Activated CD8-positive, alpha-beta memory T cell treated with anti-CD3 and anti-CD28 coated beads for 48 hours (primary cell): Measurements from ENCODE around the gene GLE1.

ENCODE experiments used
- DNase-seq, 3 experiments: peaks; one replicate each; pipeline ENCODE4 v3.0.0-alpha.2; 2020; ENCODE audit warnings: low read depth in 2 of 3, low spot score in 2 of 3

Gene GLE1

DNA sequence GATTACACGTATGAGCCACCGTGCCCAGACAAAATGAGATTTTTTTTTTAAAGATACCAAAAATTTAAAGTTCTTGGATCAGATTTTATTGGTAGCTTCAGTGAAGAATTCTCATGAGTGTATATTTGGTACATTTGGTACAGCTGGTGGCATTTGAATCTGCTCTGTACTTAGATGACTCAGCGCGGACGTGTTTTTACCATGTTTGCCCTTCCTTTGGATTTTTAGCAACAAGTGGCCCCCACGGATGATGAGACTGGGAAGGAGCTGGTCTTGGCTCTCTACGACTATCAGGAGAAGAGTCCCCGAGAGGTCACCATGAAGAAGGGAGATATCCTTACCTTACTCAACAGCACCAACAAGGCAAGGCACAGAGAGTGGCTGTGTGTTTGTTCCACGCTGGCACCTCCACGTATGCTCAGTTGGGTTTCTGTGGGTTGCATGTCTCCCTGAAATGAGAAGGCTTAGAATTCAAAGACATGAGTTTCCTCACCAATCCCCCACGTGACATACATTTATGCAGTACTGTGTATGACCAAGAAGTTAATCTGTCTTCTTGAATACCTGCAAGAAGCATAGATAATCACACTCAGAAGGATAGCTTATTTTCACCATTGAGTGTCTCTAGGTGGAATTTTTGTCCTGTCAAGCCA lies 84.2 kb downstream of the GLE1 start:
- no peak for DNase-seq
